Parathyroid adenoma (tissue), 2 donors: ENCODE data around the gene ZNF746.

ENCODE experiments used
- H2AFZ ChIP-seq: fragments of 300-600 bp; sonication (generic); one replicate; pipeline ENCODE4 v1.7.0; 2017; ENCODE audit warnings: antibody characterized with exemption, mild to moderate bottlenecking
- H3K27ac ChIP-seq: fragments of 300-600 bp; sonication (generic); one replicate; pipeline ENCODE4 v1.7.0; 2017
- H3K27me3 ChIP-seq: fragments of 300-600 bp; sonication (generic); one replicate; pipeline ENCODE4 v1.7.0; 2017; ENCODE audit warnings: low read length; ENCODE audit not compliant: control insufficient read depth, insufficient read depth
- H3K36me3 ChIP-seq: fragments of 300-600 bp; sonication (generic); one replicate; pipeline ENCODE4 v1.7.0; 2017; ENCODE audit warnings: low read length; ENCODE audit not compliant: control insufficient read depth, insufficient read depth
- H3K4me1 ChIP-seq: fragments of 300-600 bp; sonication (generic); one replicate; pipeline ENCODE4 v1.7.0; 2017; ENCODE audit warnings: control low read depth
- H3K4me2 ChIP-seq: fragments of 300-600 bp; sonication (generic); one replicate; pipeline ENCODE4 v1.7.0; 2017; ENCODE audit warnings: low read length
- H3K4me3 ChIP-seq: fragments of 300-600 bp; sonication (generic); one replicate; pipeline ENCODE4 v1.7.0; 2017; ENCODE audit warnings: low read depth, low read length
- H3K79me2 ChIP-seq: fragments of 300-600 bp; sonication (generic); one replicate; pipeline ENCODE4 v1.7.0; 2017; ENCODE audit warnings: control low read depth
- H3K9ac ChIP-seq: fragments of 300-600 bp; sonication (generic); one replicate; pipeline ENCODE4 v1.7.0; 2017; ENCODE audit warnings: mild to moderate bottlenecking
- H3K9me3 ChIP-seq: fragments of 300-600 bp; sonication (generic); one replicate; pipeline ENCODE4 v1.7.0; 2017; ENCODE audit warnings: low read length; ENCODE audit not compliant: control insufficient read depth
- CTCF ChIP-seq: fragments of 300-600 bp; sonication (generic); IDR thresholded peaks from one replicate; pipeline ENCODE4 v1.7.0; 2017; ENCODE audit warnings: antibody characterized with exemption, mild to moderate bottlenecking
- donor health status: primary hyperparathyroidism.

ZNF746 gene

GRCh38 chr7:149443523-149443922 is 54.1 kb downstream of the ZNF746 start:
- no peak for TF ChIP-seq CTCF
- Histone ChIP-seq H3K36me3 (no peaks in the 10 kb centered on the region), H2AFZ (no peak overlapping the region), H3K4me2 (no peak overlapping the region), H3K79me2 (peaks cover 11% of the 10 kb centered on the region), H3K4me3 (no peak overlapping the region), H3K9me3 (no peaks in the 10 kb centered on the region), H3K9ac (no peak overlapping the region), H3K27me3 (no peaks in the 10 kb centered on the region), H3K4me1 (no peaks in the 10 kb centered on the region), H3K27ac (no peak overlapping the region)

GRCh38 chr7:149442924-149443323 is 54.7 kb downstream of the ZNF746 start:
- TF ChIP-seq CTCF: no peak
- Histone ChIP-seq H3K9ac (no peak overlapping the region), H3K4me3 (no peak overlapping the region), H3K79me2 (peaks cover 11% of the 10 kb centered on the region), H3K27ac (no peak overlapping the region), H3K4me2 (no peak overlapping the region), H3K36me3 (no peaks in the 10 kb centered on the region), H3K4me1 (no peaks in the 10 kb centered on the region), H3K27me3 (no peaks in the 10 kb centered on the region), H2AFZ (no peak overlapping the region), H3K9me3 (no peaks in the 10 kb centered on the region)

GRCh38 chr7:149440222-149440621 is 57.4 kb downstream of the ZNF746 start:
- no peak overlapping the region for H3K4me3 ChIP-seq
- no peak for TF ChIP-seq CTCF
- no peaks in the 10 kb centered on the region for H3K9me3 ChIP-seq
- H3K9ac ChIP-seq: no peak overlapping the region
- H3K4me2 ChIP-seq: no peak overlapping the region
- no peak overlapping the region for H2AFZ ChIP-seq
- H3K4me1 ChIP-seq: no peaks in the 10 kb centered on the region
- no peak overlapping the region for H3K27ac ChIP-seq
- H3K36me3 ChIP-seq: no peaks in the 10 kb centered on the region
- peaks cover 4% of the 10 kb centered on the region for H3K79me2 ChIP-seq
- no peaks in the 10 kb centered on the region for H3K27me3 ChIP-seq

GRCh38 chr7:149436358-149436757 is 61.3 kb downstream of the ZNF746 start:
- Histone ChIP-seq H2AFZ (no peak overlapping the region), H3K27me3 (no peaks in the 10 kb centered on the region), H3K36me3 (no peaks in the 10 kb centered on the region), H3K9ac (no peak overlapping the region), H3K9me3 (no peaks in the 10 kb centered on the region), H3K79me2 (no peaks in the 10 kb centered on the region), H3K4me3 (no peak overlapping the region), H3K4me2 (no peak overlapping the region), H3K27ac (no peak overlapping the region), H3K4me1 (no peaks in the 10 kb centered on the region)
- TF ChIP-seq CTCF: no peak

GRCh38 chr7:149433124-149433523 is 64.5 kb downstream of the ZNF746 start:
- Histone ChIP-seq H3K9me3 (no peaks in the 10 kb centered on the region), H3K36me3 (no peaks in the 10 kb centered on the region), H3K27me3 (no peaks in the 10 kb centered on the region), H3K27ac (no peak overlapping the region), H3K4me1 (no peaks in the 10 kb centered on the region), H2AFZ (no peak overlapping the region), H3K4me2 (no peak overlapping the region), H3K9ac (no peak overlapping the region), H3K4me3 (no peak overlapping the region), H3K79me2 (no peaks in the 10 kb centered on the region)
- TF ChIP-seq CTCF: no peak
